ENCODE results near the gene EEFSEC. TPM values are rescaled to one million over a fixed set of nuclear protein-coding genes. Genes with fewer than 3 reads are reported as not detected.

EEFSEC gene
- total and polyA plus RNA-seq, 5 experiments from 2014 or later, result 14.7 to 27.1 (median 19.2) TPM

DNA sequence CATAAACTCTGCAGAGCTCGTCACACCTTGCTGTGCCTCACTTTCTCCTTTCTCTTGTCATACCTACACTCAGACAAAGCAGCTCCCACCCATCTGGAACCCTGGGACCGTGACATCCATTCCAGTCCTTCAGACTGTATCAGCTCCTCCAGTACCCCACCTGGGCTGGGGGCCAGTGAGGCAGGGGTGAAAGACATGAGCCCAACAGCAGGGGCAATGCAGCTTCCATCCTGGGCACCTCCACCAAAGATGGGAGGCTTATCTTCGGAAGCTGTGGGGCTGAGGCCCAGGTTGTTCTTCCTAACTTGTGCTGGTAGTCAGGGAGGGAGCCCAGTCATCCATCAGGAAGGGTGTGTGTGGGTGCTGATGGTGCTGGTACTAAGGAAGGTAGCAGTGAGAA lies 109.2 kb downstream of the EEFSEC start:
- Mint-ChIP-seq H3K4me1 (peaks cover under 1 to 12% (median 8%) of the 10 kb centered on the region in 4 donors), H3K36me3 (peaks cover 11 to 62% (median 53%) of the 10 kb centered on the region in 3 donors), H3K27ac (peak overlapping the region in 3 of 10 donors; percentile 40 to 57 (median 56)), H3K9me3 (peaks cover 4 to 18% (median 14%) of the 10 kb centered on the region in 9 donors), H3K4me3 (no peak overlapping the region), H3K27me3 (no peaks in the 10 kb centered on the region)
- POLR2A ChIA-PET, result no interaction called here
- no peak for DNase-seq
- no peak for ATAC-seq

DNA sequence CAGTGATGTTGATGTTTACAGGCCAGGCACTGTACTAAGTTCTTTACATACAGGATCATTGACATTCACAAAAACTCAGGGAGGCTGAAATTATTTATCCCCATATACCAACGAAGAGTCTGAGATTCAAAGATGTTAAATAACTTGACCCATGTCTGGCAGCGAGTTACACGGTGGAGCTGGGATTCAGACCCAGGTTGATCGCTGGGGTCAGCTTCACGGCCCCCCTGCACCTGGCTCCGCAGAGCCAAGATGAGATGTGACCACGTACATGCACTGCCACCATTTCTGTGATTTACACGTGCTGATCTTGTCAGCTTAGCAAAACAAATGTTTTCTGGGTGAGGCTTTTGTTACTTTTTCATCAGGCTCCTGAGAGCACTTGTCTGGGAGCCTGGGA lies 109.8 kb downstream of the EEFSEC start:
- ATAC-seq (no peak), DNase-seq (no peak)
- POLR2A ChIA-PET, result no interaction called here
- no peaks in the 10 kb centered on the region for H3K27me3 Mint-ChIP-seq
- no peak overlapping the region for H3K4me3 Mint-ChIP-seq
- H3K9me3 Mint-ChIP-seq, result peaks cover 4 to 18% (median 14%) of the 10 kb centered on the region in 9 donors
- H3K27ac Mint-ChIP-seq, result no peak overlapping the region
- peaks cover 11 to 66% (median 54%) of the 10 kb centered on the region in 3 donors for H3K36me3 Mint-ChIP-seq
- peaks cover 0 to 14% (median 7%) of the 10 kb centered on the region in 4 donors for H3K4me1 Mint-ChIP-seq

DNA sequence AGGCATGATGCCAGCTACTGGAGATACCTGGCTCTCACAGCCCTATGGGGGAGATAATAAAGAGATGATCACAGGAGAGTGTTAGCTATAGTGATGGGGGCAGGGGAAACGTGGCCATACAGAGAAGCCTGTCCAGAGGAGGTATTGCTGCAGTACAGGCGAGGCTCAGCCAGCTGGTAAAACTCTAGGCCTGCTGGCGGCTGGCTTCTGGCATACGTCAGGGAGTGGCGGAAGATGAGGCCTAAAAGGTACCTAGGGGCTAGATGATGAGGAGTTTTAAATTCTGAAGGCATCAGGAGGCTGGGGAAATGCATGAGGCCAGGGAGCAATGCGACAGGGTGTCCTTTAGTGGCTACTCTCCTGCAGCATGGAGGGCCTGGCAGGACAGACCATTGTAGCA lies 110.7 kb downstream of the EEFSEC start:
- Mint-ChIP-seq H3K36me3 (peaks cover 17 to 70% (median 53%) of the 10 kb centered on the region in 3 donors), H3K4me3 (no peak overlapping the region), H3K4me1 (peaks cover 0 to 14% (median 7%) of the 10 kb centered on the region in 4 donors), H3K27me3 (no peaks in the 10 kb centered on the region), H3K9me3 (peaks cover 4 to 18% (median 12%) of the 10 kb centered on the region in 9 donors), H3K27ac (peak overlapping the region in 2 of 10 donors; percentile 27 to 77)
- ATAC-seq, result no peak
- DNase-seq, result no peak
- POLR2A ChIA-PET, result interaction anchor here (0.7 to 0.9 kb wide), 2 partner anchors 10 to 58 kb away, joined by 3 read pairs; no protein-coding TSS in a partner anchor

DNA sequence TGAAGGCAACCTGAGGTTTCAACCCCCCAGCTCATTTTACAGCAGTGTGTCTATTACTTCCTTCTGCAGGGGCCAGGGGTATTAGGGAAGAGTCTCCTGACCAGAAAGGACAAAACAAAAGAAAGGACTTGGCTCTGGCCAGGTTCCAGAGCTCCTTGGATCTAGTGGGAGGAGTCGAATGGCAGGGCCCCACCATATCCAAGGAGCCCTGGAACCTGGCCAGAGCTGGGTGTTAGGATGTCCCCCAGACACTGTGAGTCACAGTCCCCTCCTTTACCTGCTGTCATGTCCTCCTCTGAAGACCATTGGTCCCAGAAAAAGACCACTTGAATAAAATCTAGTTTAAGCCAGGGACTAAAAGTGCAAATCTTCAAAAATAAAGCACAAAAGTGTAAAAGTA lies 113.2 kb downstream of the EEFSEC start:
- ATAC-seq, result no peak
- Mint-ChIP-seq H3K27ac (peak overlapping the region in 3 of 10 donors; percentile 30 to 77 (median 47)), H3K4me1 (peaks cover 0 to 21% (median 13%) of the 10 kb centered on the region in 4 donors), H3K36me3 (peaks cover 8 to 62% (median 43%) of the 10 kb centered on the region in 3 donors), H3K4me3 (no peak overlapping the region), H3K9me3 (peaks cover 0 to 2% (median 0%) of the 10 kb centered on the region in 9 donors), H3K27me3 (no peaks in the 10 kb centered on the region)
- DNase-seq, result no peak
- POLR2A ChIA-PET, result no interaction called here

DNA sequence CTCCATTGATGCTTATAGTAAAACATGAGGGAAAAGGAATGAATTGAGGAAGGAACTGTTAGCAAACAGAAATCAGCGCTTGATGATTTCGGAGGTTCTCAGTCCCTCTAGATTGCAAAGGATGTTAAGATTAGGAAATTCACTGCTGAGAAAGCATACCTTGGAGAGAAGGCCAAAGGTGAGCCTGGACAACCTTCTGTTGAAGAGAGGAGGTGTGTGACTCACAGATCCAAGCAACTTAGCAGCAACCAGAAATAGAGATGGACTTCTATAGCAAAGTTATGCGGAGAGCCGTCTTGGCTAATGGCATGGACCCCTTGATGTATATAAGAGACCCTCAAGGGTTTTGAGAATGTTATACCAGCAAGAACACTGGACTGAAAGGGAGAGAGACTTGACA lies 114.3 kb downstream of the EEFSEC start:
- ATAC-seq (no peak), DNase-seq (no peak)
- Mint-ChIP-seq H3K27ac (peak overlapping the region in 3 of 10 donors; percentile 5 to 59 (median 9)), H3K27me3 (no peaks in the 10 kb centered on the region), H3K9me3 (no peaks in the 10 kb centered on the region), H3K36me3 (peaks cover 6 to 58% (median 39%) of the 10 kb centered on the region in 3 donors), H3K4me1 (peaks cover 0 to 21% (median 11%) of the 10 kb centered on the region in 4 donors), H3K4me3 (no peak overlapping the region)
- POLR2A ChIA-PET, result no interaction called here

DNA sequence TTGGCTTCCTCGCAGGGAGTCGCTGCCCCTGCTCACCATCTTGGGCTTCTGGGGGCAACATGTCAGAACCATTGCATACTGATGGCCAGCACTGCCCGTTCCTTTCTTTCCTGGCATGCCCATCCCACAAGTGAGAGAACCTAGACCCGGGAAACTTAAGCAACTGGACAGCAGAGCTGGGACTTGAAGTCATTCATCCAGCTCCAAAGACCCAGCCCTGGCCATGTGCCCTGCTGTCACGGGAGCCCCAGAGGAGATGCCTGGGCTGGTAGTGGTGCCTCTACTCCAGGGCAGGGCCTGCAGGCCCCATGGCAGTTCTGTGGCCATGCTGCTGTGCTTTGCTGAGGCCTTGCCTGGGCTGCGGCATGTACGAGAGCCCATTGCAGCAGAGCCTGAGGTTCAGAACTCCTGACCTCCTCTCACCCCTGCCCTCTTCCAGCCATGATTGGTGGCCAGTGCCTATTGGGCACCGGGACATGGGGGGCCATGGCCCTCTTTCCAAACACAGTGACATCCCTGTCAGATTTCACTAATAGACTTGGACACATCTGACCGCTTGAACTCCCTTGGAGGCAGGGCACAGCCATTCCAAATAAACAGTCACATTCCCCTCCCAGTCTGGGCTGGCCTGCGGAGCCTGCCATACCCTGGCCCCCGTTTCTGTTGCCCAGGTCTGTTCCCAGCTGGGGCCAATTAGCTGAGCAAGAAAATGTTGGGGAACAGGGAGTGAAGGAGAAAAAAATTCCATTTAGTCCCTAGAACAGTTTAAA lies 115.9 kb downstream of the EEFSEC start:
- H3K4me1 Mint-ChIP-seq, result peaks cover 1 to 25% (median 16%) of the 10 kb centered on the region in 4 donors
- H3K4me3 Mint-ChIP-seq, result no peak overlapping the region
- H3K27ac Mint-ChIP-seq, result peak overlapping the region in 3 of 10 donors; percentile 21 to 25 (median 22)
- H3K27me3 Mint-ChIP-seq, result no peaks in the 10 kb centered on the region
- H3K36me3 Mint-ChIP-seq, result peaks cover 6 to 48% (median 32%) of the 10 kb centered on the region in 3 donors
- H3K9me3 Mint-ChIP-seq, result no peaks in the 10 kb centered on the region
- no peak for DNase-seq
- ATAC-seq, result no peak
- POLR2A ChIA-PET, result interaction anchor here (0.6 to 1.6 kb wide), 3 partner anchors 9 to 26 kb away, joined by 4 to 6 read pairs (median 4); no protein-coding TSS in a partner anchor

DNA sequence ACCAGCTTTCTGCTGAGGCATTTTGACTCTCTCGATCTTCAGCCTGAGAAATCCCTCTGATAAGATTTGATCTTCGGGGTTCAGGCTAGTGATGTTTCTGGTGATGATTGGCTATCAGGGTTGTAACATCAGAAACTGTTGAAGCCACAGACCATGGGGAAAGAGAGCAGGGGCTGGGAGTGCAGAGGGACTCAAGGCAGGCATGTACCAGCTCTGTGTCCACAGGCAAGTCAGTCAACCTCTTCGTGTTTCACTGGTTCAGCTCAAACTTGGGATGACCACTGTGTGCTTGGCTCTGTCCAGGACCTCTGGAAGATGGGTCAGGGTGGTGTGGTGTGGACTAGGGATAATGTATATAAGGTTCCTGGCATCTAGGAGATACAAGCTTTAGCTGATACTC lies 116.5 kb downstream of the EEFSEC start:
- Mint-ChIP-seq H3K4me1 (peaks cover 3 to 29% (median 20%) of the 10 kb centered on the region in 4 donors), H3K27ac (peak overlapping the region in 4 of 10 donors; percentile 22 to 38 (median 25)), H3K27me3 (no peaks in the 10 kb centered on the region), H3K4me3 (no peak overlapping the region), H3K36me3 (peaks cover 6 to 42% (median 29%) of the 10 kb centered on the region in 3 donors), H3K9me3 (no peaks in the 10 kb centered on the region)
- POLR2A ChIA-PET, result interaction anchor here (0.6 to 1.6 kb wide), 3 partner anchors 9 to 26 kb away, joined by 4 to 6 read pairs (median 4); no protein-coding TSS in a partner anchor
- no peak for DNase-seq
- ATAC-seq, result no peak

DNA sequence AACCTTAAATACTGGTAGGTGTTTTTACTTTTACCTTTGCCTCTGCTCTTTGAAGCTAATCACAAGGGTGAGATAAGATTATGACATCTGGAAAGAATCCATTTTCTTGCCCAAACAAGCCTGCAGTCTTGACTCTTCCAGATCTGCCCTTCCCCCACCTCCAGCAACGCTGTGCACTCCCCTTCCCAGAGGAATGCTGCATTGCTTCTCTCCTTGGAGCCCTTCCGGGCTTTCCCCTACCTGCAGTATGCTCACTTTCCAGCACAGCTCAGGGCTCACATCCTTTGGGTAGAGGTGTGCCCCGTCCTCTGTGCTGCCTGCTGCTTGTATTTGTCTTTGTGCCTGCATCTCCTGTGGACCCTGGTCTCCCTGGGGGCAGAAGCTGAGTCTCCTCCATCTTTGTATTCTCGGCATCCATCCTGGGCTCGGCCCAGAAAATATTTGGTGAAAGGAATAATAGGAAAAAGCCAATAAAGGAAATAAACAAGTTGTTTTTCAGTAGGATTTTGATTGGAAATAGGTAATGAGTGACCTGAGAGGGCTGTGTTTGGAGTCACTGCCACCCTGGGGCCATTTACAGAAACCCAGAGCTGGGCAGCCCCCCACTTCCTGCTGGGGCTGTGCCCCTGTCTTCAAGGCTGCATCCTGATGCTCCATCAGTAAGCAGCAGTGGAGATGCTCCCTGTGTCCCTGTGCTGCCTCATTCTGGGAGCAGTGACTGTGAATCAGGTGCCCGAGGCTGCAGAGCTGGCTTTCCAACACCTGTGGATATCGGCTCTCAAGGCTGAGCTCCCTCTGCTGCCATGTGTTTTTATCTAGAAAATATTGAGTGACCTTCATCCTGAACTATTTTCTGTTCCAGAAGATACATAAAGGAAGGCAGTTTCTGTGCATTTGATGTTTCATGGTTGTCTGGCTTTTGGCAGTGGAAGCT lies 117.5 kb downstream of the EEFSEC start:
- Mint-ChIP-seq H3K27ac (peak overlapping the region in 6 of 10 donors; percentile 9 to 77 (median 30)), H3K4me1 (peaks cover 3 to 33% (median 22%) of the 10 kb centered on the region in 4 donors), H3K27me3 (no peaks in the 10 kb centered on the region), H3K36me3 (peaks cover 6 to 34% (median 24%) of the 10 kb centered on the region in 3 donors), H3K9me3 (no peaks in the 10 kb centered on the region), H3K4me3 (no peak overlapping the region)
- POLR2A ChIA-PET, result interaction anchor here (0.7 to 1.6 kb wide), 3 partner anchors 8 to 83 kb away, joined by 3 to 4 read pairs (median 4); no protein-coding TSS in a partner anchor
- no peak for ATAC-seq
- no peak for DNase-seq

DNA sequence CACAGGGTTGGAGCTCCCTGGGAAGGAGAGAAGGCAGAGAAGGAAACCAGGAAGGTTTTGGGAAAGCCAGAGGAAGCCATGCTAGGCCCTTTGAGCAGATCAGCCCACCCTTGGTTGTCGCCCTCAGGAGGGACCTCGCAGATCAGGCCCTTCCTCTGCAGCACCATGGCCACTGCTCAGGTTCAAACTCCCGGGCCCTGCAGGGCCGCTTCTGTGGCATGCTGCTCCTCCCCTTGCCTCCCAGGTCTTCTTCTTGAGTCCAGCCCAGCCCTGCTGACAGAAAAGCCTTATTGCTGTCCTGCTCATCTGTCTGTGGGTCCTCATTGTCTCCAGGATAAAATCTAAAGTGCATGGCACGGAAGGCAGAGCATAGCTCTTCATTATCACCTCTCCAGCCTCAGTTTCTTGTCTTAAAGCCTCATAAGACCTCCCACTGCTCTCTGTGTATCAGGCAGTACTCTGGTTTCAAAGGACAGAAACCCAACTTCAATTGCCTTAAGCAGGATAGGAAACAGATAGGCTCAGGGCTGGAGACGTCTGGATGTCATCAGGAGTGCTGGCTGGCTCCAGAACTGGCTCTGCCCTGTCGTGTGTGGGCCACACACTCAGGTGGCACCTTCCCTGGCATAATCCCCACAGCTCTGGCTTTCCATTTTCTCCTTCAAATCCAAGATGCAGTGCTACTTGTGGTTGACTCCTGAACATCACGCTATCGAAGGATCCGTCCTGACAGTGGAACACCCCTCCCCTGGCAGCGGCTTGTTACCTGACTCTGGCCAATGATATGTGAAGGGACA lies 118.5 kb downstream of the EEFSEC start:
- no peak for ATAC-seq
- Mint-ChIP-seq H3K36me3 (peaks cover 6 to 33% (median 21%) of the 10 kb centered on the region in 3 donors), H3K4me1 (peaks cover 5 to 39% (median 24%) of the 10 kb centered on the region in 4 donors), H3K27me3 (no peaks in the 10 kb centered on the region), H3K9me3 (no peaks in the 10 kb centered on the region), H3K4me3 (peak overlapping the region in 1 of 10 donors; percentile 77), H3K27ac (peak overlapping the region in 3 of 10 donors; percentile 14 to 89 (median 33))
- DNase-seq, result no peak
- POLR2A ChIA-PET, result interaction anchor here (1.2 kb wide), 1 partner anchor 13 kb away, joined by 3 read pairs; no protein-coding TSS in a partner anchor

DNA sequence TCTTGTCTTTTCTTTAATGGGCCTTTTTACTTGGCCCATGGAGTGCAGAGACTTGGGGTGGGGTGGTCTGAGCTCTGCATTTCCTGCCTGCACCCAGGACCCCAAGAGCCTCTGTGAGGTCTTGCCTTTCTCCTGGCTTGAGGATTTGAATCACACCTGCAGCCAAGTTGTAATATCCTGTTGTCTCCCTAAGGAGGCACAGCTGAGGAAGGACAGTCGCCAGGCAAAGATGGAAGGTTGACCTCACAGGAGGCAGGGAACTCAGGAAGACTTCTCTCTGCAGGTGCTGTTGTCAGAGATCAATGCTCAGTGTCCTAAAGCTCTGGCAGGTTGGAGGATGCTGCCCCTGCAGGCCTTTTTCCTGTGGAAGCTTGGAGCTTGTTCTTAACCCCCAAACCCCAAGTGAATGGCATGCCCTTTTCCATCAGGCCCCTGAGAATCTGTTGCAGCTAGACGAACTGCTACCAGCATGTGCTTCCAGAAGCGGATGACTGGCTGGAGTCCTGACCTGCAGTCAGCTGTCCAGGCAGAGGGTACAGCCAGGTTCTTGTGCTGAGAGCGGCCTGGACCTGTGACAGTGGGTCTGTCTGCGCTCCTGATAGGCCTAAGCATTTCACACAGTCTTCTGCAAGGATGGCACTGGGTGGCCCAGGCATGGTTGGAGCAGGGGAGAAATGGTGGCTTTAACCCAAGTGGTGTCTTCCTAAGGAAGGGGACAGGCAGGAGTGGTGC lies 120.0 kb downstream of the EEFSEC start:
- ATAC-seq (no peak), DNase-seq (no peak)
- Mint-ChIP-seq H3K36me3 (peaks cover 4 to 18% (median 18%) of the 10 kb centered on the region in 3 donors), H3K4me3 (no peak overlapping the region), H3K9me3 (no peaks in the 10 kb centered on the region), H3K27ac (peak overlapping the region in 4 of 10 donors; percentile 18 to 46 (median 34)), H3K27me3 (no peaks in the 10 kb centered on the region), H3K4me1 (peaks cover 5 to 43% (median 29%) of the 10 kb centered on the region in 4 donors)
- POLR2A ChIA-PET, result interaction anchor here (1.1 to 1.7 kb wide), 3 partner anchors 11 to 22 kb away, joined by 3 to 8 read pairs (median 4); no protein-coding TSS in a partner anchor
